22Rv1 (cell line): ENCODE data around the gene EIF3L.

Source experiments
- CTCF ChIP-seq: fragments of 450-650 bp; IDR thresholded peaks from 2 replicates; pipeline ENCODE4 v1.5.1; 2017; ENCODE audit warnings: mild to moderate bottlenecking
- ZFX ChIP-seq: fragments of 450-650 bp; IDR thresholded peaks from 2 replicates; pipeline ENCODE4 v1.6.1; 2017; ENCODE audit warnings: antibody characterized with exemption, borderline replicate concordance

GRCh38 chr22:37925767-37926166 lies 76.5 kb downstream of the EIF3L start:
- TF ChIP-seq CTCF (no peak), ZFX (no peak)
